OCI-LY1 (cell line): Measurements from ENCODE around the gene FRRS1.

ENCODE experiments used
- CTCF ChIP-seq: fragments of 200-600 bp; sonication (generic), shearing (Covaris generic); IDR thresholded peaks from 2 replicates; pipeline ENCODE4 v1.5.1; 2017; ENCODE audit warnings: mild to moderate bottlenecking, antibody characterized with exemption, low read length, moderate library complexity, mixed read lengths
- EZH2 ChIP-seq: fragments of 200-600 bp; sonication (generic), shearing (Covaris generic); IDR thresholded peaks from 2 replicates; pipeline ENCODE4 v1.8.0; 2017; ENCODE audit warnings: borderline replicate concordance, mixed run types, mild to moderate bottlenecking, antibody characterized with exemption, low read length, moderate library complexity, mixed read lengths

- TF ChIP-seq CTCF (no peak), EZH2 (no peak)
Observed at GRCh38 chr1:99772809-99773208, 6.4 kb upstream of the FRRS1 start.
